HTR-8/SVneo (cell line): Measurements from ENCODE around the gene GXYLT1.
A peak's percentile ranks its signal among the peaks of the same experiment; 100 is the strongest.
"Not testable (repeated sequence)": the region's sequence is repeated elsewhere in the genome, so short reads cannot be mapped to it uniquely, and the experiment has no call there.

Experiments used
- DNase-seq: peaks from one replicate; pipeline ENCODE4 v3.0.0; 2011; ENCODE audit warnings: low spot score, mixed read lengths; ENCODE audit not compliant: insufficient read length
- FAIRE-seq: peaks from 2 replicates; lab custom pipeline; 2011; peaks lifted over from hg19 to GRCh38; lab: Jason Lieb, UNC

GXYLT1 gene

GRCh38 chr12:42104087-42104486 lies 40.6 kb downstream of the GXYLT1 start:
- no peak for DNase-seq

GRCh38 chr12:42103155-42103554 lies 41.5 kb downstream of the GXYLT1 start:
- no peak for FAIRE-seq
- no peak for DNase-seq

More at GRCh38 chr12:42104087-42104486, 40.6 kb downstream of the GXYLT1 start:
- no peak for FAIRE-seq

GRCh38 chr12:42102720-42103119 lies 42.0 kb downstream of the GXYLT1 start:
- FAIRE-seq (no peak), DNase-seq (no peak)

GRCh38 chr12:42099433-42099832 lies 45.2 kb downstream of the GXYLT1 start:
- DNase-seq (no peak), FAIRE-seq (no peak)

GRCh38 chr12:42097971-42098370 lies 46.7 kb downstream of the GXYLT1 start:
- no peak for DNase-seq
- no peak for FAIRE-seq

- peak; percentile 5 for DNase-seq
- no peak for FAIRE-seq
Observed at GRCh38 chr12:42094277-42094676, 50.4 kb downstream of the GXYLT1 start.

GRCh38 chr12:42091769-42092168 lies 52.9 kb downstream of the GXYLT1 start:
- DNase-seq (no peak), FAIRE-seq (no peak)

GRCh38 chr12:42090899-42091298 lies 53.8 kb downstream of the GXYLT1 start:
- peak; percentile 25 for DNase-seq
- no peak for FAIRE-seq

- FAIRE-seq = no peak
- DNase-seq = no peak
Observed at GRCh38 chr12:42086031-42086430, 58.6 kb downstream of the GXYLT1 start.

- no peak for FAIRE-seq
- DNase-seq = no peak
Observed at GRCh38 chr12:42085594-42085993, 59.1 kb downstream of the GXYLT1 start.

- no peak for DNase-seq
- no peak for FAIRE-seq
Observed at GRCh38 chr12:42084522-42084921, 60.2 kb downstream of the GXYLT1 start.

GRCh38 chr12:42076976-42077375 lies 67.7 kb downstream of the GXYLT1 start:
- FAIRE-seq = no peak
- DNase-seq = no peak

- no peak for FAIRE-seq
Observed at GRCh38 chr12:42070036-42070435, 74.6 kb downstream of the GXYLT1 start.

GRCh38 chr12:42059127-42059526 lies 85.5 kb downstream of the GXYLT1 start:
- FAIRE-seq (no peak), DNase-seq (no peak)

More at GRCh38 chr12:42070036-42070435, 74.6 kb downstream of the GXYLT1 start:
- DNase-seq = no peak

GRCh38 chr12:42056130-42056529 lies 88.5 kb downstream of the GXYLT1 start:
- no peak for DNase-seq
- FAIRE-seq = no peak

GRCh38 chr12:42053456-42053855 lies 91.2 kb downstream of the GXYLT1 start:
- no peak for DNase-seq
- FAIRE-seq = no peak

GRCh38 chr12:42048980-42049379 lies 95.7 kb downstream of the GXYLT1 start:
- not testable (repeated sequence) for DNase-seq, FAIRE-seq

- DNase-seq (no peak), FAIRE-seq (peak; percentile 9)
Observed at GRCh38 chr12:42039577-42039976, 105.1 kb downstream of the GXYLT1 start.

- no peak for FAIRE-seq
- no peak for DNase-seq
Observed at GRCh38 chr12:42039176-42039575, 105.5 kb downstream of the GXYLT1 start.

- DNase-seq (no peak), FAIRE-seq (no peak)
Observed at GRCh38 chr12:42031847-42032564, 112.7 kb downstream of the GXYLT1 start.
